K562 (cell line): Measurements from ENCODE around the gene KIF26B. TPM values are rescaled to one million over a fixed set of nuclear protein-coding genes. Genes with fewer than 3 reads are reported as not detected.
A peak's percentile ranks its signal among the peaks of the same experiment; 100 is the strongest.

Experiments
- CBX3 ChIP-seq, 2 experiments: IDR thresholded peaks; 1 replicate in 1 of 2; 2 replicates in 1 of 2; pipeline ENCODE4 v1.6.1; 2012; ENCODE audit warnings: inconsistent platforms in 2 of 2, low read length in 2 of 2, borderline replicate concordance in 1 of 2, control low read depth in 1 of 2
- E2F3 ChIP-seq: fragments of 250-450 bp; sonication (Bioruptor Pico); IDR thresholded peaks from 2 replicates; pipeline ENCODE4 v1.4.0; 2020; ENCODE audit warnings: mild to moderate bottlenecking
- ETV1 ChIP-seq: fragments of 450-650 bp; conservative IDR thresholded peaks from 2 replicates; pipeline ENCODE4 v1.6.1; 2016; ENCODE audit warnings: missing genetic modification characterization, control low read depth, low read depth, missing compliant biosample characterization
- HDGF ChIP-seq: fragments of 450-650 bp; IDR thresholded peaks from 2 replicates; pipeline ENCODE4 v1.6.1; 2016
- KLF13 ChIP-seq: fragments of 450-650 bp; IDR thresholded peaks from 2 replicates; pipeline ENCODE4 v1.6.1; 2016; ENCODE audit warnings: missing genetic modification characterization, low read depth, mild to moderate bottlenecking, missing compliant biosample characterization, moderate library complexity, borderline replicate concordance
- LARP7 ChIP-seq: fragments of 450-650 bp; IDR thresholded peaks from 2 replicates; pipeline ENCODE4 v1.6.1; 2016
- MEIS2 ChIP-seq: fragments of 450-650 bp; IDR thresholded peaks from 2 replicates; pipeline ENCODE4 v1.6.1; 2014; ENCODE audit warnings: mild to moderate bottlenecking; ENCODE audit not compliant: partially characterized antibody
- NR2C1 ChIP-seq, 2 experiments: fragments of 450-650 bp; IDR thresholded peaks; 2 replicates each; pipeline ENCODE4 v1.6.1; 2017; ENCODE audit warnings: mild to moderate bottlenecking in 2 of 2, antibody characterized with exemption in 1 of 2, inconsistent platforms in 1 of 2, missing compliant biosample characterization in 1 of 2, missing genetic modification characterization in 1 of 2
- ZBTB11 ChIP-seq, 3 experiments: fragments of 200-800 bp in 1 of 3; fragments of 250-450 bp in 1 of 3; fragments of 450-650 bp in 1 of 3; sonication (Bioruptor Pico) in 1 of 3; sonication (Bioruptor generic) in 1 of 3; formaldehyde crosslinking in 1 of 3; IDR thresholded peaks; 2 replicates each; pipeline versions ENCODE4 v1.6.1 to v1.8.0; 2016 to 2022; ENCODE audit warnings: mild to moderate bottlenecking in 2 of 3, missing genetic modification characterization in 2 of 3, missing compliant biosample characterization in 1 of 3, moderate library complexity in 1 of 3
- ZBTB12 ChIP-seq: fragments of 250-450 bp; sonication (Bioruptor Pico); IDR thresholded peaks from 2 replicates; pipeline ENCODE4 v1.4.0; 2020
- ZBTB40 ChIP-seq, 2 experiments: fragments of 450-650 bp in 1 of 2; sonication (generic) in 1 of 2; formaldehyde crosslinking in 1 of 2; IDR thresholded peaks; 2 replicates each; pipeline versions ENCODE4 v1.7.1 to v1.9.0; 2016 to 2022; ENCODE audit warnings: inconsistent platforms in 1 of 2, mild to moderate bottlenecking in 1 of 2, missing genetic modification reagents in 1 of 2
- polyA plus RNA-seq, 8 experiments: library from polyadenylated mRNA; depleted of rRNA in 4 of 8; stranded (reverse) in 5 of 8; unstranded in 3 of 8; fragments of >200 nt; fragmentation: Nextera tagmentation in 2 of 8; fragmentation: Illumina TruSeq in 1 of 8; extraction: Ambion mirVana in 2 of 8; extraction: Trizol in 1 of 8; gene quantifications; 2 replicates each; pipeline versions ENCODE4 v1.2.1 to v1.2.3, GENCODE V29; 2011 to 2014; ENCODE audit warnings: inconsistent platforms in 1 of 8, missing spikeins in 1 of 8
- total RNA-seq, 7 experiments: library from RNA; depleted of rRNA in 6 of 7; stranded (reverse); fragments of >200 nt in 6 of 7; fragmentation: Illumina TruSeq in 2 of 7; extraction: Trizol in 2 of 7; gene quantifications; 2 replicates each; pipeline versions ENCODE4 v1.2.1 to v1.2.3, GENCODE V29; 2011 to 2021; ENCODE audit warnings: low replicate concordance in 1 of 7

KIF26B gene
- total and polyA plus RNA-seq, 9 of the 15 experiments (the other 6 are each of a cell fraction or from before 2014, with no cell fraction given), result 0.02 to 0.08 (median 0.03) TPM; not detected in 6

GRCh38 chr1:245577191-245578157, 422.7 kb downstream of the KIF26B start (continued):
- no peak for TF ChIP-seq LARP7
- TF ChIP-seq ZBTB40 (IDR thresholded peaks at IDR 0.05), result peak; percentile 84
- no peak for TF ChIP-seq ZBTB40 (CRISPR knock-in tag; IDR thresholded peaks at IDR 0.05)
- peak in 2 of 3 experiments; percentile 66 to 98; a peak in 4 of 6 replicates for TF ChIP-seq ZBTB11 (CRISPR knock-in tag; IDR thresholded peaks at IDR 0.05)
- peak; percentile 28; the same call in 1 of the 2 replicates for TF ChIP-seq ETV1
- no peak for TF ChIP-seq HDGF
- TF ChIP-seq KLF13 (tag), result no peak
- TF ChIP-seq E2F3 (CRISPR knock-in tag), result no peak
- peak in 1 of 2 experiments; percentile 30; a peak in 1 of 3 replicates for TF ChIP-seq CBX3 (IDR thresholded peaks at IDR 0.05; ENCODE audit: borderline replicate concordance in 1 of 2, low read length in 2 of 2)
- no peak for TF ChIP-seq ZBTB12 (CRISPR knock-in tag)
- TF ChIP-seq NR2C1 (IDR thresholded peaks at IDR 0.05), result no peak
- TF ChIP-seq NR2C1 (tag; IDR thresholded peaks at IDR 0.05), result peak; percentile 12
- TF ChIP-seq MEIS2, result no peak
